Activated T-cell treated with anti-CD3 and anti-CD28 coated beads, Interleukin-2, amount 50 U/mL, for 48 hours (primary cell): ENCODE results near the gene IMMP2L.
"Not testable (repeated sequence)": the region's sequence is repeated elsewhere in the genome, so short reads cannot be mapped to it uniquely, and the experiment has no call there.

Source experiments
- DNase-seq, 2 experiments: peaks; one replicate each; pipeline ENCODE4 v3.0.0-alpha.2; 2020

Gene IMMP2L

DNA sequence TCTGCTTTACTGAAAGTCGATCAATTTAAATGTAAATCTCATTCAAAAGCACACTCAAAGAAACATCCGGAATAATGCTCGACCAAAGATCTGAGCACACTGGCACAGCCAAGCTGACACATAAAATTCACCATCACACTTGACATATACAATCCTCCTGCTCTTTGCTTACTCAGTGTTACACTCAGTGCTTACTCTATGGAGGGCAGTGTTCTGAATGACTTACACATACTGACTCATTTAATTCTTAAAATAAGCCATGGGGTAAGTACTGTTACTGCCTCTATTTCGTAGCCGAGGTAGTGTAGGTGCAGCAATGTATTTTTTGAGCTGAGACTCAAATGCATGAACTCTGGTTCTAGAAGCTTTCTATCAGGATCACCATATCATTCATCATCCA, 892.9 kb downstream of the IMMP2L start:
- DNase-seq, result no peak

DNA sequence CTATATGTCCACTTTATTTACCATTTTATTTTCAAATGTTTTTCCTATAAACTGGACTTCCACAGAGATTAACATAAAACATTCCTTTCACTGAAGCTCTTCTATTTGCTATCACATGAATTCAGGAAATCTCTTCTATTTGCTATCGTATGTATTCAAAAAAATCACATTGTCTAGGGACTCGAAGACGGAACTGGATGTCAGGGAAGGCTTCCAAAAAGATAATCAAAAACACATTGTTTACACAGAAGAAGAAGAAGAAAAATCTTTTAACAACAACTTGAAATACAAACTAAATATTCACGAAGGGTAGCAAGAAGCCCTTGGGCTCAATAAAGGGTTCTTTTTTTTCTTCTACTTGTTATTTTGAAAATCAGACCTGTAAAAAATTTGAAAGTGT, 897.5 kb downstream of the IMMP2L start:
- no peak for DNase-seq

DNA sequence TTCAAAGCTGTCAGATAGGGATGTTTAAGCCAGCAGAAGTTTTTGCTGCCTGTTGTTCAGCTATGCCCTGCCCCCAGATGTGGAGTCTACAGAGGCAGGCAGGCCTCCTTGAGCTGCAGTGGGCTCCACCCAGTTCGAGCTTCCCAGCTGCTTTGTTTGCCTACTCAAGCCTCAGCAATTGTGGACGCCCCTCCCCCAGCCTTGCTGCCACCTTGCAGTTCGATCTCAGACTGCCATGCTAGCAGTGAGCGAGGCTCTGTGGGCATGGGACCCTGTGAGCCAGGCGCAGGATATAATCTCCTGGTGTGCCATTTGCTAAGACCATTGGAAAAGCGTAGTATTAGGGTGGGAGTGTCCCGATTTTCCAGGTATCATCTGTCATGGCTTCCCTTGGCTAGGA, 901.7 kb downstream of the IMMP2L start:
- not testable (repeated sequence) for DNase-seq

DNA sequence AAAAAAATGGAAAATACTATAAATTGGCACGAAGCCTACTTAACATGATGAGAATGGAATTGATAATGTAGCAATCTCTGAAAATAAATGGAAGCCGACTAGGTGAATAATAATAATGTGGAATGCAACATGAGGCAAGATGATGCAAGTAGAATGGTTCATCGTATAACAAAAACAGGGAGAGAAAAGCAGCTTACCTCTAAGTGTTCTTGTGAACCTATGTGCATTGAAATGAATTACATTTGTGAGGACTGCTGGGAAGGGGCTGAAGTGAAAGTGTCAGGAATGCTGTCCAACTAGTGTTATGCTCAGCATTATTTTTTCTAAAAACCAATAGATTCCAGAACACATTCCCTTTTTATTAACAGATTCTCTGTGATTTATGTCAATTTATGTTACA, 912.0 kb downstream of the IMMP2L start:
- no peak for DNase-seq

DNA sequence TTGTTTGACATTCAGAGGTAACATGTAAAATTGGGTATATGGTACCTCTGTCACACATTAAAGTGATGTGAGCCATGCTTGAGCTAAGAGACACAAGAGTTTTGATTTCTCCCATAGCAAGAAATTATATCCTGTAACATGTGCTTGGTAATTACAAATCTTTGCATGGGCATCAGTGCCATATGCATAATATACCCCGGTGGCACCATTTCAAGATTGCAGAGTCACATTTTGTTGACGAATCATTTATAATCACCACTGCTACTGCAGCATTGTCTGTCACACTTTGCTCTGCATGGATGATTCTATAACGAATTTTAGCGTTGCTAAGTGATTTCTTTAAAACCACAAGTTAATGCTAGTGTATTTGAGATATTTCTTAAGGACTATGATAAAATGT, 915.0 kb downstream of the IMMP2L start:
- no peak for DNase-seq

DNA sequence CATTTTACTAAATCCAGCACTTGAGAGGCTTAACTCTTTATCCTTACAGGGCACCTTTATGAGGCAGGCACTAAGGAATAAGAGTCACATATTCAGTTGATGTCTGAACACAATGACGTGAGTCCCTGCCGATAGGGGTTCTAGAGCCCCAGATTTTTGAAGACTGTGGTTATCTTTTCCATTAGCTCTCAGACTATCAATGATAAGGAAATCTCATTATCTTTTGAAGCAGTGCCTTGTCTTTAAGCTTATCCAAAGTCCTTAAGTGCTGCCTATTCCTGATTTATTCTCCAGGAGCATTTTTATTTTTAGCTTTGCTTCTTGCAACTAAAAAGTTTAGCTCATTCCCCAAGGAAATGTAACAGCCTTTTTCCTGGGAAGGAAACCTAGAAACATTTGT, 915.5 kb downstream of the IMMP2L start:
- DNase-seq, result no peak

DNA sequence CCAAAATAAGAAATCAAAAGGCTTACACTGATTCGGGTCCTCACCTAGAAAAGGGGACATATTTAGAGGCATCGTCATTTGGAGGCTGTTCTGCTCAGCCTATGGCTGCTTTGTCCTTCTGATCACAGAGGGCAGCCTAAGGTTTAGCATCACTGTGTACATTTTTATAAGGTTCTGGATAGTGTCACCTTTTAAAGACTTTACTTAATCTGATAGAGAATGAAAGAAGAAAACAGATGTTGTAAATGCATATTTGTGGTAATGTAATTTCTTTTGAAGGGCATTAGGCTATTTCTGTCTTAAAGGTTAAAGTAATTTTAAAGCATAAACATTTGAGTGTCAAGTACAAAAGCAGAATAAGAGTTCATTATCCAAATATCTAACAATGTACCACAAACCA, 916.7 kb downstream of the IMMP2L start:
- no peak for DNase-seq

DNA sequence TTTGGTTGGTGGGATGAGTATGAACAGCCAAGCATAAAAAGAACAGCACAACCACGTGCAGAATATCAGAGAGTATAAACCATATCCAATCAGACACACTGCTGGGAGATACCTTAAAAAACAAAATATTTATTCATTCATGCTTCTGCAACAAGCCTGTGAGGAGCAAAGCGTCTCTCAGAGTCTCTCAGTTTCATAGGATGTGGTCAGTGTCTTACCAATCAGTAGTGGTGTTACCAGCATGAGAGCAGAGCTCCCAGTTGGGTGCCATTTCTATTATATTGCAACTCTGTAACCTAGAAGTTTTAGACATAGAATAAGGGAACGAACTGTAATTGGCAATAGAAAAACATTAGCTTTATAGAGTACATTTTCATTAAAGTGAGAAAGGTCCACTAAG, 917.2 kb downstream of the IMMP2L start:
- no peak for DNase-seq

DNA sequence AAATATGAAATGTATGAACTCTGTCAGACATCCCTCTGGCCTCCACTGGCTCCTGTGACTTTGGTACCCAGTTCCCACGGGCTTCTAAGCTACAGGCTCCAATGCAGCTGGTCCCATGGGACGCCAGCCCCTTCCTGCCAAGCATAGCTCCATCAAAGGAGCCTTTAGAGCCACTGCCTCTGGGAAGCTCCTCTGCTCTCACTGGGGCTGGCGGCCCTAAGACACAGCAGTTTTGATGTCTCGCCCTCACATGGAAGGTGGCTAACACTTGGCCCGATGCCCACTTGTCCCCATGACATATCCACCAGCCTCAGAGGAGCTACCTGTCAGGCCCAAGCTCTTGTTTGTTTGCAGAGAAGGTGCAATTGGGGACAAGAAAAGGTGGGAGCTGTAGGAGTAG, 925.0 kb downstream of the IMMP2L start:
- no peak for DNase-seq

DNA sequence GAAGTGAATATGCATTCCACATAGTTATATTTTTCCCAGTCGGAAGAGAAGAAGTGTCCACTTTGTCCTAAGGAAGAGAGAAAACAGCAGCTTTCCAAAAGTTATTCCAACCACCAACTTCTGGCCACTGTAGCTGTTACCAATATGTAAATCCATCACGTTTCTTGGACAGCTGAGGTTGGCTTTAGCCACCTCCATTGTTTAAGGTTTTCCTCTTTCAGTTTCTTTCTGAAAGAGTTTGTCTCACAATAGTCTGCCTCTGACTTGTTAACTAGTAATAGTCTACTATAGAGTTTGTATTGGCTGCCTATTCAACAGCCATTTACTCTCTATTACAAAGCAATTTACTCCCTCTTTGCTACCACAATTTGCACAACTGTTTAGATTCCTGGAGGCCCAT, 929.0 kb downstream of the IMMP2L start:
- DNase-seq, result no peak

DNA sequence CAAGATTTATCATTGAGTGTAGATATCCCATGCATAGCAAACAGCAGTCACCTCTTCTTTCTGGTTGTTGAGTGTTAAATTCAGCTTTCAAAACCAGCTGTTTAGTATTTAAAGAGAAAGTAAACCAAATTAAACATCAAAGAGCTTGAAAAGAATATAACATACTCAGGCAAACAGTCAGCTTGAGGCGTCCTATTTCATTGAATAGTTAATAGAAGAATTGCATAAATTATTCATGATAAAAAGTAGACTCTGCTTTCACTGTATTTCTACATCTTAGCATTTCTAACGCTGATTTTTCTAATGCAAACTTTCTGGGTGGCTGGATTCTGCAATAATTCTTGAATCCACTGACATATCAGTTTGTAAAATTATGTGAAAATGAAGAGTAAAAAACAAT, 935.9 kb downstream of the IMMP2L start:
- no peak for DNase-seq

DNA sequence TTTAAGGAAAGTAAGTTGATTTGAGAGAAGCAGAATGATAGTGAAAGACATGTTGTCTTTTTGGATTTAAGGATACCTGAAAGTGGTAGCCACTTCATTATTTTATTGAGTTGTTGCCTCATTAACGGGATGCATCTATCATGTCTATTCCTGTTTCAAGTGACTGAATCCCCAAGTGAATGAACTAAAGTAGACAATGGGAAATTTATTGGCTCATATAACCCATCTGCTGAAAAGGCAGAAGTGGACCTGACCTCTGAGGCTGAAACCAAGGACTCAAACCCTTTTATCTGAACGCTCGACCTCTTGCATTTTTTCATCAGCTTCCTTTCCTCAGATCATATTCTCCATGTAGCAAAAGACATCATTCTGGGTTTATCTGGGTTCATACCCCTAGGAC, 937.0 kb downstream of the IMMP2L start:
- DNase-seq, result no peak

DNA sequence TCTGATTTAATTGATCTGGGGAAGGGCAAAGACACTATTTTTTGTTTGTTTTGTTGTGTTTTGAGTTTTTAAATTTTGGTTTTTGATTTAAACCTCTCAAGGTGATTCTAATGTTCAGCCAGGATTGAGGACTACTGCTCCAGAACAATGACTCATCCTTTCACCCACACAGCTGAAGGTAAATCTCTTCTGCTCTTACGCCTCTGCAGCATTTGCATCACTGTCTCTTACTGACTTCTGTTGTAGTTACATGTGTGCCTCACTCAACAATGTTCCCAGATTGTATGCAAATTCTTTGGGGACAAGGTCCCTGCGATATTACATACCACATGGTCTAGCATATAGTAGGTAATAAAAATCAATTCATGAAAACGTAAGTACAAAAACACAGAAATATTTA, 938.9 kb downstream of the IMMP2L start:
- DNase-seq, result no peak

DNA sequence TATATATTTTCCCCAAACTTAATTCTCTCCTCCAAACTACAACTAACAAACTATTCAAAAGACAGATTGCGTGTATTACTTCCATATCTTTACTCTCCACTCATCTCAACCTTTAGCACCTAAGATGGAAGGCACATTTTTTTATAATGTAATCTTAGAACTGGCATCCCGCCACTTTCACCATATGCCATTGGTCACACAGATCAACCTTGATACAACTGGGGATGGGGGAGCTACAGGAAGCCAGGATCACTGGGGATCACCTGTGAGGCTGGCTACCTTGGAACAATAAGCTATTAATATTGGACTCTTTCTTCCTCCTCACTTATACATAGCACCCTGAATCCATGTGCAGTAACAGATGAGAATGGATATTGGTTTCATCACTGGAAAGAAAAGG, 941.0 kb downstream of the IMMP2L start:
- DNase-seq, result no peak

DNA sequence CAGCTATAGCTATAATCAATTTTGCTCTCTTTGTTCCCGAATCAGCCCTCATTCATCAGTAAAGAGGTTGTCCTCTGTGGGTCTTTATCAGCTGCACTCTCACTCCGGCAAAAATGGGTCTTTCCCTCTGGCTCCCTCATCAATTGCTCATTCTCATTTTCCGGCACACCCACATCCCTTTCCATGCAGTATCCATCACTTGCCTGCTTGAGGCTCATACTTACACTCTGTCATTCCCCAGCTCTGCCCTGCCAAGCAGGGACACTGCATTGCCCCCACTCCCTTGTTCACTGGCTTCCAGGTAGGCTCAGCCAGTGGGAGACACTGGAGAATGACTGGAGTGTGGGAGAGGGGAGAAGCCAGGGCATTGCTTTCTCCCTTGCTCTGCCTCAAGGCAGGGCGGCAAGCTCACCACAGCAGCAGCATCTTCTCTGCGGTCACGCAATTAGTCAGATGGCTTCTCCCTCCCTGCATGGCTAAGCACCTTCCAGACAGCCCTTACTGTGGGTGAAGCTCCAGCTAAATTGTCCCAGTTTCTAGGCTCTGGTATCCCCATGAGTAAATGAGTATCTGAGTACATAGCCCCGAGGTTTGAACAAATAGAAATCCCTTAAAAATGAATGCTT, 942.1 kb downstream of the IMMP2L start:
- DNase-seq, result no peak
